Smooth muscle cell (in vitro differentiated cells): ENCODE data around the gene HMGA1. TPM values are rescaled to one million over a fixed set of nuclear protein-coding genes. Genes with fewer than 3 reads are reported as not detected.

Experiments used
- DNase-seq: peaks from one replicate; lab custom pipeline; 2025; ENCODE audit not compliant: unreplicated experiment; lab: John Stamatoyannopoulos, UW
- H2AFZ ChIP-seq: fragments of 200-600 bp; sonication (generic); 2 replicates; pipeline ENCODE4 v1.6.0; 2016; ENCODE audit warnings: antibody characterized with exemption, low read depth, mild to moderate bottlenecking
- H3F3A ChIP-seq: fragments of 200-600 bp; sonication (generic); 2 replicates; pipeline ENCODE4 v1.6.0; 2017; ENCODE audit warnings: antibody characterized with exemption, low read depth
- H3K27ac ChIP-seq: fragments of 200-600 bp; sonication (generic); 2 replicates; pipeline ENCODE4 v1.5.1; 2016; ENCODE audit warnings: low read depth, mild to moderate bottlenecking
- H3K27me3 ChIP-seq: fragments of 200-600 bp; sonication (generic); 2 replicates; pipeline ENCODE4 v1.6.1; 2016; ENCODE audit warnings: low read depth, mild to moderate bottlenecking
- H3K36me3 ChIP-seq: fragments of 200-600 bp; sonication (generic); 2 replicates; pipeline ENCODE4 v1.5.1; 2016; ENCODE audit warnings: low read depth
- H3K4me1 ChIP-seq: fragments of 200-600 bp; sonication (generic); 2 replicates; pipeline ENCODE4 v1.5.1; 2016; ENCODE audit warnings: low read depth
- H3K4me2 ChIP-seq: fragments of 200-600 bp; sonication (generic); 2 replicates; pipeline ENCODE4 v1.6.0; 2016; ENCODE audit warnings: mild to moderate bottlenecking
- H3K4me3 ChIP-seq: fragments of 200-600 bp; sonication (generic); 2 replicates; pipeline ENCODE4 v1.5.1; 2016; ENCODE audit warnings: mild to moderate bottlenecking
- H3K79me2 ChIP-seq: fragments of 200-600 bp; sonication (generic); 2 replicates; pipeline ENCODE4 v1.6.0; 2016; ENCODE audit warnings: low read depth, mild to moderate bottlenecking
- H3K9ac ChIP-seq: fragments of 200-600 bp; sonication (generic); 2 replicates; pipeline ENCODE4 v1.6.0; 2016; ENCODE audit warnings: low read depth
- H3K9me3 ChIP-seq: fragments of 200-600 bp; sonication (generic); replicated peaks from 2 replicates; pipeline ENCODE4 v1.5.1; 2016; ENCODE audit warnings: low read depth
- H4K20me1 ChIP-seq: fragments of 200-600 bp; sonication (generic); 2 replicates; pipeline ENCODE4 v1.6.0; 2016; ENCODE audit warnings: low read depth
- CTCF ChIP-seq: fragments of 200-600 bp; sonication (generic); IDR thresholded peaks from 2 replicates; pipeline ENCODE4 v1.5.1; 2017; ENCODE audit warnings: borderline replicate concordance, mild to moderate bottlenecking, antibody characterized with exemption; ENCODE audit not compliant: insufficient read depth, poor library complexity, severe bottlenecking
- WGBS: methylation state at CpG from one replicate; pipeline ENCODE4 v1.1.7; 2016; ENCODE audit warnings: low lambda C conversion rate; 5-methylcytosine and 5-hydroxymethylcytosine counted together
- polyA plus RNA-seq: library from polyadenylated mRNA; unstranded; fragments of >200 nt; fragmentation: Nextera tagmentation; extraction: Ambion mirVana; gene quantifications from 2 replicates; pipeline ENCODE4 v1.2.1, GENCODE V29; 2016
- total RNA-seq: library from RNA; depleted of rRNA; stranded (reverse); fragments of >200 nt; gene quantifications from 2 replicates; pipeline ENCODE4 v1.2.3, GENCODE V29; 2014

The HMGA1 gene
- total and polyA plus RNA-seq, 2 experiments from 2014 or later, result 41.8 to 69.9 TPM

GRCh38 chr6:34239893-34240292 is 3.2 kb downstream of the HMGA1 start:
- Histone ChIP-seq H2AFZ (no peak overlapping the region), H3K27me3 (no peaks in the 10 kb centered on the region), H3K27ac (no peak overlapping the region), H3K79me2 (peaks cover 7% of the 10 kb centered on the region), H3K9ac (no peak overlapping the region), H3K9me3 (no peaks in the 10 kb centered on the region), H4K20me1 (peaks cover 19% of the 10 kb centered on the region), H3K36me3 (no peaks in the 10 kb centered on the region), H3K4me2 (no peak overlapping the region), H3F3A (peaks cover 7% of the 10 kb centered on the region), H3K4me3 (no peak overlapping the region), H3K4me1 (peaks cover 11% of the 10 kb centered on the region)
- 81% methylated on average over 2 of the region's 2 CpGs for WGBS
- DNase-seq, result no peak
- TF ChIP-seq CTCF, result no peak

DNA sequence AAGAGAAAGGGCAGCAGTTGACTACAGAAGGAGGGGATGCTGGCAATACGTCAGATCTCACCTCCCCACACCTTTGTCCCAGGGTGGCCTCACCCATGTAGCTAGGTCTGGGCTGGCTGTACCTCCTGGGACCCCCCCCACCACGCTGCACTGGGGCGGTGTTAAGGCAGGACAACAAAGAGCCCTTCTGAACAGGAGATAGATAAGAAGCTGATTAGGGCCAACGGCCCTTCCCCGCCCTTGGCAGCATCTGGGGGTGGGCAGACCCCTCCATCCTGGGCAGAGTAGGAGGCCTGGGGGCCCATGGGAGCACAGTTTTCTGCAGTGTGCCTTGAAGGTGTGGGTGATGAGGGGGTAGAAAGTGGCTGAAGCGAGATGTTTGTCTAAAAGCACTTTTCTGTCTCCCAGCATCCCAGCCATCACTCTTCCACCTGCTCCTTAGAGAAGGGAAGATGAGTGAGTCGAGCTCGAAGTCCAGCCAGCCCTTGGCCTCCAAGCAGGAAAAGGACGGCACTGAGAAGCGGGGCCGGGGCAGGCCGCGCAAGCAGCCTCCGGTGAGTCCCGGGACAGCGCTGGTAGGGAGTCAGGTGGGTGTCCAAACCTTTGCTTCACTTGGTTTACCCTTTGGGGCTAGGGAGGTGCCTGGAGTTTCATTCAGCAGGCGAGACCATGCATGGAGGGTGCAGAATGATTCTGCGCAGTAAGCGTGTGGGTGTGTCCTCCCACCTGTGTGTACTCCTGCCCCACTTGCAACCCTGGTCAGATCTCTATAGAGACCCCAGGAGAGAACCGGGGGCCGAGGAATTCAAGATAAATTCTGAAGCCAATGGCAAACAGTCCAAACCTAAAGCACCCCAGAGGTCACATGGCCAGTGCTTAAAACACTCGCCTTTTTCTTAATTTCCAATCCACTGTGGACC is 3.9 kb downstream of the HMGA1 start:
- H2AFZ ChIP-seq, result no peak overlapping the region
- H3F3A ChIP-seq, result peaks cover 7% of the 10 kb centered on the region
- peaks cover 19% of the 10 kb centered on the region for H4K20me1 ChIP-seq
- H3K79me2 ChIP-seq, result peaks cover 7% of the 10 kb centered on the region
- no peak overlapping the region for H3K4me3 ChIP-seq
- no peak for TF ChIP-seq CTCF
- H3K4me2 ChIP-seq, result no peak overlapping the region
- H3K36me3 ChIP-seq, result no peaks in the 10 kb centered on the region
- H3K27me3 ChIP-seq, result no peaks in the 10 kb centered on the region
- no peak overlapping the region for H3K27ac ChIP-seq
- H3K9ac ChIP-seq, result no peak overlapping the region
- 94% methylated on average over 22 of the region's 22 CpGs for WGBS
- no peaks in the 10 kb centered on the region for H3K9me3 ChIP-seq
- H3K4me1 ChIP-seq, result peaks cover 10% of the 10 kb centered on the region
- DNase-seq, result no peak

- Histone ChIP-seq H3K27ac (no peak overlapping the region), H3K9me3 (no peaks in the 10 kb centered on the region), H3K4me2 (no peak overlapping the region), H3K36me3 (no peaks in the 10 kb centered on the region), H2AFZ (no peak overlapping the region), H4K20me1 (peaks cover 19% of the 10 kb centered on the region), H3K4me3 (no peak overlapping the region), H3K79me2 (peaks cover 7% of the 10 kb centered on the region), H3K4me1 (peaks cover 10% of the 10 kb centered on the region), H3K9ac (no peak overlapping the region), H3F3A (no peaks in the 10 kb centered on the region), H3K27me3 (no peaks in the 10 kb centered on the region)
- no peak for TF ChIP-seq CTCF
- no peak for DNase-seq
- WGBS, result 97% methylated on average over 13 of the region's 13 CpGs
These were observed 4.9 kb downstream of the HMGA1 start for GRCh38 chr6:34241351-34242215.
